ENCODE results near the gene MCRIP1. TPM values are rescaled to one million over a fixed set of nuclear protein-coding genes. Genes with fewer than 3 reads are reported as not detected.

MCRIP1 gene
- total and polyA plus RNA-seq, 2 donors = 96.2 to 120 TPM

GRCh38 chr17:81828656-81829055 lies 4.4 kb downstream of the MCRIP1 start:
- WGBS = 92% methylated on average over 7 of the region's 7 CpGs

DNA sequence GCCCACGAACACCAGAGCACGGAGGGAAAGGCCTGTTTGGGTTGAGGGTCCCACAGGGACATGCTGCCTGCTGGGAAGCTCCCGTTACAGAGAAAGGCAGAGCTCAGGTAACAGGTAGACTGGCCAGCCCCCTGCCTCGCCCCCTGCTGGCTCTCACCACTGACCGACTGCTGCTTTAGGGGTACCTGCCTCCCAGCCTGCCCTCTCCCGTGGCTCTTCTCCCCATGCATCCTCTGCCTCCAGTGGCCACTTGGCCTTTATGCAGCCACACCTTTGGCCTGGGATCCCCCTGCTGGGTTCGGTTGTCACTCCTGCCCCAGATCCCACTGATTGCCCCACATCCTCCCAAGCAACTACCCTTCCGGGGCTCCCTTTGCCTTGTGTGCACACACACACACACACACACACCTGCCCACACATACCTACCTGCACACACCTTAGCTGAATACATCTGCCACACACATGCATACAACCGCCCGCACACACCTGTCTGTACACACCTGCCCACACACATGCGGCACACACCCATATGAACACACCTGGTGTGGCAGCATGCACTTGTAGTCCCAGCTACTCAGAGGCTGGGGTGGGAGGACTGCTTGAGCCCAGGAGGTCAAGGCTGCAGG lies 7.1 kb downstream of the MCRIP1 start:
- DNase-seq (ENCODE audit: low read depth in 6 of 9, low spot score in 9 of 9) = no peak
- WGBS = 96% methylated on average over 11 of the region's 11 CpGs
- no peaks in the 10 kb centered on the region for H3K4me1 ChIP-seq (ENCODE audit: control insufficient read depth in 2 of 2, insufficient read depth in 2 of 2, low read length in 2 of 2)
- no peaks in the 10 kb centered on the region for H3K9me3 ChIP-seq (ENCODE audit: control insufficient read depth in 2 of 2, insufficient read depth in 1 of 2, low read length in 1 of 2)
- H3K27ac ChIP-seq (ENCODE audit: low read depth in 1 of 2, low read length in 1 of 2) = no peak overlapping the region
- no peaks in the 10 kb centered on the region for H3K27me3 ChIP-seq (ENCODE audit: control insufficient read depth in 2 of 2, insufficient read depth in 1 of 2, low read length in 1 of 2)
- no peak overlapping the region for H3K4me3 ChIP-seq (ENCODE audit: low read length in 2 of 2)
- H3K36me3 ChIP-seq (ENCODE audit: control insufficient read depth in 2 of 2, insufficient read depth in 2 of 2, low read length in 1 of 2) = peaks cover 26% of the 10 kb centered on the region in 2 donors

More at GRCh38 chr17:81828656-81829055, 4.4 kb downstream of the MCRIP1 start:
- Histone ChIP-seq H3K4me3 (ENCODE audit: low read length in 2 of 2) (no peak overlapping the region), H3K27me3 (ENCODE audit: control insufficient read depth in 2 of 2, insufficient read depth in 1 of 2, low read length in 1 of 2) (no peaks in the 10 kb centered on the region), H3K9me3 (ENCODE audit: control insufficient read depth in 2 of 2, insufficient read depth in 1 of 2, low read length in 1 of 2) (no peaks in the 10 kb centered on the region), H3K27ac (ENCODE audit: low read depth in 1 of 2, low read length in 1 of 2) (peak overlapping the region in 1 of 2 donors; percentile 33), H3K4me1 (ENCODE audit: control insufficient read depth in 2 of 2, insufficient read depth in 2 of 2, low read length in 2 of 2) (peaks cover 14 to 15% of the 10 kb centered on the region in 2 donors), H3K36me3 (ENCODE audit: control insufficient read depth in 2 of 2, insufficient read depth in 2 of 2, low read length in 1 of 2) (peaks cover 10 to 13% of the 10 kb centered on the region in 2 donors)
- DNase-seq (ENCODE audit: low read depth in 6 of 9, low spot score in 9 of 9) = no peak

DNA sequence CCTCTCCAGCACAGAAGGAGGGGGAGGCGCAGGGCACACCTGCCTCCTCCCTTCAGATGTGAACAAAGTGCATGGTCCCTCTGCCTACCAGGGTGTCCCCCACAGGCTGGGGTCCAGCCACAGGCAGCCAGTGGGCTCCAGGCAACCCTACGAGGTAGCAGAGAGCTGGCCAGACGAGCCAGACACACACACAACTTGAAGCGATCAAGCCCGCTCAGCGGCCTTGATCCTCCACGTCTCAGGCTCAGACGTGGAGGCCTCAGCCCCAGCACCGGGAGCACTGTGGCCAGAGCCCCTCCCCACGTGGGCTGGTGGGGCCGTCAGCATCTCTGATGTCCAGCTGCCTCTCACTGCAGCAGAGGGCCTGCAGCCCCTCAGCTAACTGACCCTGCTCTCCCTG lies 8.5 kb downstream of the MCRIP1 start:
- H3K4me3 ChIP-seq (ENCODE audit: low read length in 2 of 2) = no peak overlapping the region
- peaks cover 26% of the 10 kb centered on the region in 2 donors for H3K36me3 ChIP-seq (ENCODE audit: control insufficient read depth in 2 of 2, insufficient read depth in 2 of 2, low read length in 1 of 2)
- H3K27ac ChIP-seq (ENCODE audit: low read depth in 1 of 2, low read length in 1 of 2) = no peak overlapping the region
- H3K27me3 ChIP-seq (ENCODE audit: control insufficient read depth in 2 of 2, insufficient read depth in 1 of 2, low read length in 1 of 2) = peaks cover 0 to 3% of the 10 kb centered on the region in 2 donors
- DNase-seq (ENCODE audit: low read depth in 6 of 9, low spot score in 9 of 9) = no peak
- H3K4me1 ChIP-seq (ENCODE audit: control insufficient read depth in 2 of 2, insufficient read depth in 2 of 2, low read length in 2 of 2) = no peaks in the 10 kb centered on the region
- H3K9me3 ChIP-seq (ENCODE audit: control insufficient read depth in 2 of 2, insufficient read depth in 1 of 2, low read length in 1 of 2) = no peaks in the 10 kb centered on the region
- WGBS = 97% methylated on average over 11 of the region's 11 CpGs

DNA sequence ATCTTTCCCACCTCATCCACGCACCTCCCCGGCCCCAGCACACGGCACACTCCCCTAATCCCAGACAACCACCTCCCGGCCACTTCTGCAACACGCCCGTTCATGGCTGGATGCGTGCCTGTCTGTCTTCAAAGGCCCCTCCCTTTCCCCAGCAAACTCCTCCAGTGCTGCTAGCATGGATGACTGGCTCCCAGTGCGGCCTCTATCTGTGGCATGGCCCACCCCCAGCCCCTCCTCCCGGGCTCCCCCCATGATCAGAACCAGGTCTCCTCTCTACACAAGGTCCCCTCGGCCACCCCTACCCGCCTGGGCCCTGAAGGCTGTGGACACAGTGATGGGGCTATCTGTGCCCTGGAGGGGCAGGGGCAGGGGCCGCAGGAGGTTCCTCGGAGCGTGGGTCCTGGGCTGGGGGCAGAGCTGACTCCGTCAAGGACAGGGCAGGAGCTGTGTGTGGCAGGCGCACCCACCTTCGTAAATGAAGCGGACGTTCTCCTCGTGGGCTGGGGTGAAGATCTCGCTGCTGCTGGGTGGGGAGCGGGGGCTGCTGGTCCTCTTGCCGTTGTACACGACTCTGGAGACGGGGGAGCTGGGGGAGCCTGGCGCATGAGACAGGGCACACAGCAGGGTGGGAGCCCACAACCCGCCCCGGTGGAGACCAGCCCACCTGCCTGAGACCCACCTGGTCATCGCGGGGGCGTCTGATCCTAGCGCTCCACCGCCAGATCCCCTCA lies 9.1 kb downstream of the MCRIP1 start:
- 98% methylated on average over 33 of the region's 33 CpGs for WGBS
- DNase-seq (ENCODE audit: low read depth in 6 of 9, low spot score in 9 of 9) = no peak
- Histone ChIP-seq H3K27ac (ENCODE audit: low read depth in 1 of 2, low read length in 1 of 2) (no peak overlapping the region), H3K9me3 (ENCODE audit: control insufficient read depth in 2 of 2, insufficient read depth in 1 of 2, low read length in 1 of 2) (no peaks in the 10 kb centered on the region), H3K27me3 (ENCODE audit: control insufficient read depth in 2 of 2, insufficient read depth in 1 of 2, low read length in 1 of 2) (peaks cover 0 to 7% of the 10 kb centered on the region in 2 donors), H3K4me1 (ENCODE audit: control insufficient read depth in 2 of 2, insufficient read depth in 2 of 2, low read length in 2 of 2) (no peaks in the 10 kb centered on the region), H3K4me3 (ENCODE audit: low read length in 2 of 2) (no peak overlapping the region), H3K36me3 (ENCODE audit: control insufficient read depth in 2 of 2, insufficient read depth in 2 of 2, low read length in 1 of 2) (peaks cover 26% of the 10 kb centered on the region in 2 donors)

GRCh38 chr17:81822996-81823819 lies 9.9 kb downstream of the MCRIP1 start:
- 96% methylated on average over 30 of the region's 30 CpGs for WGBS
- Histone ChIP-seq H3K27ac (ENCODE audit: low read depth in 1 of 2, low read length in 1 of 2) (no peak overlapping the region), H3K36me3 (ENCODE audit: control insufficient read depth in 2 of 2, insufficient read depth in 2 of 2, low read length in 1 of 2) (peaks cover 26% of the 10 kb centered on the region in 2 donors), H3K4me1 (ENCODE audit: control insufficient read depth in 2 of 2, insufficient read depth in 2 of 2, low read length in 2 of 2) (no peaks in the 10 kb centered on the region), H3K4me3 (ENCODE audit: low read length in 2 of 2) (no peak overlapping the region), H3K9me3 (ENCODE audit: control insufficient read depth in 2 of 2, insufficient read depth in 1 of 2, low read length in 1 of 2) (no peaks in the 10 kb centered on the region), H3K27me3 (ENCODE audit: control insufficient read depth in 2 of 2, insufficient read depth in 1 of 2, low read length in 1 of 2) (peaks cover 0 to 7% of the 10 kb centered on the region in 2 donors)
- no peak for DNase-seq (ENCODE audit: low read depth in 6 of 9, low spot score in 9 of 9)

DNA sequence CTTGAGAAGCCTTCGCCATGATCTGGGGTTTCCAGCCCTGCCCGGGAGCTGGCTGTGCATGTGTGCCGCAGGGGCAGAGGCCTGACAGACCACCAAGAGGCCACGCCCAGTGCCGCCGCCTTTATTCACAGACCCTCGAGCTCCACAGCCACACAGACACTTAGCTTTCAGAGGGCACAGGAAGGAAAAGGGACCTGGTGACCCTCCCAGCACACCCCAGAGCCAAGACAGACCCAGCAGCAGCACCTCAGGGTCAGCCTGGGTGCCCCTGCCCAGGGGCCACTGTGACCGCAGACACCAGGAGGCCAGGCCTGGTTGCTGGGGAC lies 10.8 kb downstream of the MCRIP1 start:
- DNase-seq (ENCODE audit: low read depth in 6 of 9, low spot score in 9 of 9) = no peak
- H3K4me1 ChIP-seq (ENCODE audit: control insufficient read depth in 2 of 2, insufficient read depth in 2 of 2, low read length in 2 of 2) = no peaks in the 10 kb centered on the region
- no peak overlapping the region for H3K27ac ChIP-seq (ENCODE audit: low read depth in 1 of 2, low read length in 1 of 2)
- WGBS = 98% methylated on average over 8 of the region's 8 CpGs
- no peaks in the 10 kb centered on the region for H3K9me3 ChIP-seq (ENCODE audit: control insufficient read depth in 2 of 2, insufficient read depth in 1 of 2, low read length in 1 of 2)
- H3K27me3 ChIP-seq (ENCODE audit: control insufficient read depth in 2 of 2, insufficient read depth in 1 of 2, low read length in 1 of 2) = peaks cover 0 to 15% of the 10 kb centered on the region in 2 donors
- H3K4me3 ChIP-seq (ENCODE audit: low read length in 2 of 2) = no peak overlapping the region
- H3K36me3 ChIP-seq (ENCODE audit: control insufficient read depth in 2 of 2, insufficient read depth in 2 of 2, low read length in 1 of 2) = peaks cover 26% of the 10 kb centered on the region in 2 donors

GRCh38 chr17:81821603-81822311 lies 11.3 kb downstream of the MCRIP1 start:
- Histone ChIP-seq H3K9me3 (ENCODE audit: control insufficient read depth in 2 of 2, insufficient read depth in 1 of 2, low read length in 1 of 2) (no peaks in the 10 kb centered on the region), H3K4me1 (ENCODE audit: control insufficient read depth in 2 of 2, insufficient read depth in 2 of 2, low read length in 2 of 2) (no peaks in the 10 kb centered on the region), H3K27ac (ENCODE audit: low read depth in 1 of 2, low read length in 1 of 2) (no peak overlapping the region), H3K27me3 (ENCODE audit: control insufficient read depth in 2 of 2, insufficient read depth in 1 of 2, low read length in 1 of 2) (peaks cover 0 to 16% of the 10 kb centered on the region in 2 donors), H3K4me3 (ENCODE audit: low read length in 2 of 2) (no peak overlapping the region), H3K36me3 (ENCODE audit: control insufficient read depth in 2 of 2, insufficient read depth in 2 of 2, low read length in 1 of 2) (peaks cover 26% of the 10 kb centered on the region in 2 donors)
- WGBS = 86% methylated on average over 20 of the region's 20 CpGs
- DNase-seq (ENCODE audit: low read depth in 6 of 9, low spot score in 9 of 9) = peak in 1 of 9 donors; percentile 13

- H3K4me3 ChIP-seq (ENCODE audit: low read length in 2 of 2) = no peak overlapping the region
- no peak overlapping the region for H3K27ac ChIP-seq (ENCODE audit: low read depth in 1 of 2, low read length in 1 of 2)
- DNase-seq (ENCODE audit: low read depth in 6 of 9, low spot score in 9 of 9) = no peak
- H3K36me3 ChIP-seq (ENCODE audit: control insufficient read depth in 2 of 2, insufficient read depth in 2 of 2, low read length in 1 of 2) = peaks cover 25 to 26% of the 10 kb centered on the region in 2 donors
- H3K27me3 ChIP-seq (ENCODE audit: control insufficient read depth in 2 of 2, insufficient read depth in 1 of 2, low read length in 1 of 2) = peaks cover 0 to 16% of the 10 kb centered on the region in 2 donors
- H3K9me3 ChIP-seq (ENCODE audit: control insufficient read depth in 2 of 2, insufficient read depth in 1 of 2, low read length in 1 of 2) = no peaks in the 10 kb centered on the region
- 96% methylated on average over 8 of the region's 8 CpGs for WGBS
- no peaks in the 10 kb centered on the region for H3K4me1 ChIP-seq (ENCODE audit: control insufficient read depth in 2 of 2, insufficient read depth in 2 of 2, low read length in 2 of 2)
Measured at GRCh38 chr17:81821147-81821546, 11.9 kb downstream of the MCRIP1 start.

All from thymus (tissue), 11 donors.